ENCODE results near the gene MCTP1. TPM values are rescaled to one million over a fixed set of nuclear protein-coding genes. Genes with fewer than 3 reads are reported as not detected.

The MCTP1 gene
- total RNA-seq, 4 donors from 2014 or later = 3.3 to 31.4 (median 13.4) TPM

GRCh38 chr5:94658272-94658671 lies 626.6 kb downstream of the MCTP1 start:
- DNase-seq = no peak
- peaks cover 7 to 12% of the 10 kb centered on the region in 2 donors for H3K9me3 ChIP-seq
- no peak overlapping the region for H3K4me3 ChIP-seq
- TF ChIP-seq CTCF (IDR thresholded peaks at IDR 0.05) (no peak), POLR2A (IDR thresholded peaks at IDR 0.05) (no peak), EP300 (IDR thresholded peaks at IDR 0.05; ENCODE audit: low read depth) (no peak), POLR2AphosphoS5 (IDR thresholded peaks at IDR 0.05) (no peak)
- H3K4me1 ChIP-seq = no peaks in the 10 kb centered on the region
- no peak overlapping the region for H3K27ac ChIP-seq
- no peaks in the 10 kb centered on the region for H3K27me3 ChIP-seq
- in situ Hi-C loops (cut with MboI; ENCODE audit: low pct_ligation_motif_present in 1 of 4, low pct_unique_long_range_greater_than_20kb in 1 of 4, low sequenced_read_pairs in 3 of 4) = no loop called here
- 100% methylated on average over 1 of the region's 1 CpG for WGBS, 2 donors (ENCODE audit: low coverage in 1 of 2)
- H3K36me3 ChIP-seq = peaks cover 0 to 41% (median 8%) of the 10 kb centered on the region in 4 donors
- intact Hi-C loops (cut with DNase I; ENCODE audit: low total_unique reads) = no loop called here

Small RNA genes lying within 50 kb of the gene (small RNA-seq; reads per million reads assigned to genes)
- 0 reads per million in 4 donors for gene RF02271

Other genes starting within 250 kb of the MCTP1 start
- gene FAM81B, start 106.3 kb upstream of the MCTP1 start, total RNA-seq = not detected

All from transverse colon (tissue), 4 donors.